IPS-NIHi7 (cell line): Measurements from ENCODE around the gene MAPT.
"Not testable (repeated sequence)": the region's sequence is repeated elsewhere in the genome, so short reads cannot be mapped to it uniquely, and the experiment has no call there.

Experiments
- DNase-seq: peaks from one replicate; pipeline ENCODE4 v3.0.0; 2012; ENCODE audit warnings: mixed read lengths; ENCODE audit errors: extremely low spot score

The MAPT gene

GRCh38 chr17:45862127-45862526 lies 32.2 kb upstream of the MAPT start:
- DNase-seq, result not testable (repeated sequence)

GRCh38 chr17:45863857-45864654 lies 30.3 kb upstream of the MAPT start:
- DNase-seq, result no peak

- DNase-seq, result no peak
Measured at GRCh38 chr17:45867171-45867570, 27.2 kb upstream of the MAPT start.

- no peak for DNase-seq
Measured at GRCh38 chr17:45867702-45868101, 26.7 kb upstream of the MAPT start.

- DNase-seq, result no peak
Measured at GRCh38 chr17:45868276-45868675, 26.1 kb upstream of the MAPT start.

GRCh38 chr17:45869676-45870341 lies 24.5 kb upstream of the MAPT start:
- no peak for DNase-seq

- DNase-seq, result no peak
Measured at GRCh38 chr17:45870342-45870974, 23.9 kb upstream of the MAPT start.

GRCh38 chr17:45871718-45872117 lies 22.6 kb upstream of the MAPT start:
- no peak for DNase-seq

GRCh38 chr17:45873728-45874127 lies 20.6 kb upstream of the MAPT start:
- no peak for DNase-seq

GRCh38 chr17:45874151-45874550 lies 20.2 kb upstream of the MAPT start:
- DNase-seq, result no peak

GRCh38 chr17:45876539-45876938 lies 17.8 kb upstream of the MAPT start:
- no peak for DNase-seq

GRCh38 chr17:45877467-45877866 lies 16.9 kb upstream of the MAPT start:
- no peak for DNase-seq

GRCh38 chr17:45883063-45883462 lies 11.3 kb upstream of the MAPT start:
- no peak for DNase-seq

GRCh38 chr17:45886852-45887251 lies 7.5 kb upstream of the MAPT start:
- no peak for DNase-seq

- DNase-seq, result no peak
Measured at GRCh38 chr17:45888392-45888791, 6.0 kb upstream of the MAPT start.

GRCh38 chr17:45889579-45889978 lies 4.8 kb upstream of the MAPT start:
- peak; percentile 50 for DNase-seq

- DNase-seq, result no peak
Measured at GRCh38 chr17:45893725-45894021, 681 bp upstream of the MAPT start.

- DNase-seq, result no peak
Measured at GRCh38 chr17:45895304-45895968, 1.1 kb downstream of the MAPT start.

- DNase-seq, result no peak
Measured at GRCh38 chr17:45895969-45896785, 1.8 kb downstream of the MAPT start.

- DNase-seq, result peak; percentile 43
Measured at GRCh38 chr17:45896803-45897693, 2.7 kb downstream of the MAPT start.

GRCh38 chr17:45900136-45900535 lies 5.8 kb downstream of the MAPT start:
- no peak for DNase-seq
